ENCODE measurements around the gene PRPSAP2.

PRPSAP2 gene

DNA sequence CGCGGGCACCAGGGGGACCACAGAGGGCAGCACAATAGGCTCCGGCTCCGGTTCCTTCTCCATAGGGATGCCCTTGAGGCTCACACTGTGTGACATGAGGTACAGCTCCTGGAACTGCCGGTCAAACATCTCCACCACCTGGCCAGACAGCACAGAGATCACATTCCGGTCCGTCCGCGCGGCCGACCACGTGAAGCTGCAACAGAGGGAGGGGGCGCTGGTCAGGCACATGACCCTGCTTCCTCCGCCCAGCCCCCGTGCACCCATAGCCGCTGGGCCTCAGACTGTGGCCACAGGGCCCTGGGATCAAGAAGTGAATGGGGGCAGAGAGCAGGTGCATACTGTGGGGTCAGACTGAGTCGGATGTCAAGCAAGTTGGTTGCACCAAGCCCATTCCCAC, 120.7 kb downstream of the PRPSAP2 start:
- no peak for DNase-seq (ENCODE audit: low spot score)
- TF ChIP-seq, protein P1, sequence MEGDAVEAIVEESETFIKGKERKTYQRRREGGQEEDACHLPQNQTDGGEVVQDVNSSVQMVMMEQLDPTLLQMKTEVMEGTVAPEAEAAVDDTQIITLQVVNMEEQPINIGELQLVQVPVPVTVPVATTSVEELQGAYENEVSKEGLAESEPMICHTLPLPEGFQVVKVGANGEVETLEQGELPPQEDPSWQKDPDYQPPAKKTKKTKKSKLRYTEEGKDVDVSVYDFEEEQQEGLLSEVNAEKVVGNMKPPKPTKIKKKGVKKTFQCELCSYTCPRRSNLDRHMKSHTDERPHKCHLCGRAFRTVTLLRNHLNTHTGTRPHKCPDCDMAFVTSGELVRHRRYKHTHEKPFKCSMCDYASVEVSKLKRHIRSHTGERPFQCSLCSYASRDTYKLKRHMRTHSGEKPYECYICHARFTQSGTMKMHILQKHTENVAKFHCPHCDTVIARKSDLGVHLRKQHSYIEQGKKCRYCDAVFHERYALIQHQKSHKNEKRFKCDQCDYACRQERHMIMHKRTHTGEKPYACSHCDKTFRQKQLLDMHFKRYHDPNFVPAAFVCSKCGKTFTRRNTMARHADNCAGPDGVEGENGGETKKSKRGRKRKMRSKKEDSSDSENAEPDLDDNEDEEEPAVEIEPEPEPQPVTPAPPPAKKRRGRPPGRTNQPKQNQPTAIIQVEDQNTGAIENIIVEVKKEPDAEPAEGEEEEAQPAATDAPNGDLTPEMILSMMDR (IDR thresholded peaks at IDR 0.05; ENCODE audit: extremely low read depth, missing control alignments), result no peak

Measured in GM20000 (cell line).